Superior temporal gyrus (tissue), 1 donor: ENCODE data around the gene PCDHAC2.

ENCODE experiments used
- DNase-seq: peaks from one replicate; pipeline ENCODE4 v3.0.0-alpha.2; 2016; ENCODE audit errors: extremely low spot score

Gene PCDHAC2

GRCh38 chr5:140988608-140989007, 22.3 kb downstream of the PCDHAC2 start:
- DNase-seq, result no peak

GRCh38 chr5:140989254-140990020, 23.2 kb downstream of the PCDHAC2 start:
- DNase-seq, result no peak

- DNase-seq, result no peak
Measured at GRCh38 chr5:140992828-140993227, 26.6 kb downstream of the PCDHAC2 start.

- no peak for DNase-seq
Measured at GRCh38 chr5:140996060-140996459, 29.8 kb downstream of the PCDHAC2 start.

GRCh38 chr5:140998921-140999410, 32.7 kb downstream of the PCDHAC2 start:
- DNase-seq, result no peak

GRCh38 chr5:141001446-141001843, 35.2 kb downstream of the PCDHAC2 start:
- DNase-seq, result no peak

- peak; percentile 35 for DNase-seq
Measured at GRCh38 chr5:141001844-141002604, 35.7 kb downstream of the PCDHAC2 start.

GRCh38 chr5:141002605-141002965, 36.3 kb downstream of the PCDHAC2 start:
- DNase-seq, result no peak

- DNase-seq, result no peak
Measured at GRCh38 chr5:141003031-141003430, 36.8 kb downstream of the PCDHAC2 start.

GRCh38 chr5:141003791-141004611, 37.7 kb downstream of the PCDHAC2 start:
- DNase-seq, result peak; percentile 24

GRCh38 chr5:141007791-141008190, 41.5 kb downstream of the PCDHAC2 start:
- no peak for DNase-seq

GRCh38 chr5:141010047-141010793, 43.9 kb downstream of the PCDHAC2 start:
- no peak for DNase-seq

- no peak for DNase-seq
Measured at GRCh38 chr5:141017943-141018342, 51.7 kb downstream of the PCDHAC2 start.
